CD14-positive monocyte (primary cell): ENCODE measurements around the gene TM4SF18. TPM values are rescaled to one million over a fixed set of nuclear protein-coding genes. Genes with fewer than 3 reads are reported as not detected.
"Not testable (repeated sequence)": the region's sequence is repeated elsewhere in the genome, so short reads cannot be mapped to it uniquely, and the experiment has no call there.

ENCODE experiments used
- DNase-seq, 3 donors: peaks; one replicate each; pipeline ENCODE4 v3.0.0-alpha.2; 2011 to 2022
- H2AFZ ChIP-seq: 2 replicates; pipeline ENCODE4 v1.6.0; 2012; ENCODE audit warnings: mild to moderate bottlenecking, low read depth, low read length, inconsistent platforms; ENCODE audit not compliant: insufficient read depth, poor library complexity, severe bottlenecking
- H3K27ac ChIP-seq, 2 donors: 1 replicate in 1 of 2; 2 replicates in 1 of 2; pipeline ENCODE4 v1.5.1; 2012 to 2013; ENCODE audit warnings: low read length in 2 of 2, control low read depth in 1 of 2, inconsistent platforms in 1 of 2, low read depth in 1 of 2, mild to moderate bottlenecking in 1 of 2
- H3K27me3 ChIP-seq, 2 donors: one replicate each; pipeline versions ENCODE4 v1.6.0 to v1.6.1; 2011 to 2013; ENCODE audit warnings: low read length in 2 of 2; ENCODE audit not compliant: control insufficient read depth in 2 of 2, insufficient read depth in 2 of 2
- H3K36me3 ChIP-seq, 2 donors: replicated peaks in 1 of 2; 1 replicate in 1 of 2; 2 replicates in 1 of 2; pipeline versions ENCODE4 v1.5.1 to v1.6.1; 2012 to 2013; ENCODE audit warnings: low read length in 2 of 2, control low read depth in 1 of 2, inconsistent platforms in 1 of 2, mild to moderate bottlenecking in 1 of 2; ENCODE audit not compliant: insufficient read depth in 2 of 2, control insufficient read depth in 1 of 2
- H3K4me1 ChIP-seq, 2 donors: 1 replicate in 1 of 2; 2 replicates in 1 of 2; pipeline versions ENCODE4 v1.5.1 to v1.6.1; 2012 to 2013; ENCODE audit warnings: low read length in 2 of 2, control low read depth in 1 of 2, inconsistent platforms in 1 of 2, mild to moderate bottlenecking in 1 of 2, moderate library complexity in 1 of 2; ENCODE audit not compliant: insufficient read depth in 2 of 2, control insufficient read depth in 1 of 2
- H3K4me2 ChIP-seq: replicated peaks from 2 replicates; pipeline ENCODE3; 2012; ENCODE audit warnings: low read length, moderate library complexity, mild to moderate bottlenecking; ENCODE audit not compliant: poor library complexity, severe bottlenecking; ENCODE audit errors: extremely low read depth
- H3K4me3 ChIP-seq, 3 experiments: fragments of 200-600 bp in 1 of 3; sonication (generic) in 1 of 3; replicated peaks in 1 of 3; 1 replicate in 2 of 3; 2 replicates in 1 of 3; pipeline ENCODE4 v1.5.1; 2011 to 2013; ENCODE audit warnings: low read length in 3 of 3, mild to moderate bottlenecking in 3 of 3, control low read depth in 2 of 3, low read depth in 2 of 3, inconsistent platforms in 1 of 3, moderate library complexity in 1 of 3
- H3K79me2 ChIP-seq: 2 replicates; pipeline ENCODE4 v1.6.0; 2012; ENCODE audit warnings: mild to moderate bottlenecking, control low read depth, inconsistent platforms, low read length, moderate library complexity; ENCODE audit not compliant: insufficient read depth
- H3K9ac ChIP-seq: 2 replicates; pipeline ENCODE4 v1.6.0; 2017; ENCODE audit warnings: low read length, mild to moderate bottlenecking; ENCODE audit not compliant: insufficient read depth, poor library complexity, severe bottlenecking
- H3K9me3 ChIP-seq, 2 donors: replicated peaks in 1 of 2; 1 replicate in 1 of 2; 2 replicates in 1 of 2; pipeline versions ENCODE4 v1.5.1 to v1.6.1; 2012 to 2013; ENCODE audit warnings: low read length in 2 of 2, control low read depth in 1 of 2; ENCODE audit not compliant: control insufficient read depth in 1 of 2, insufficient read depth in 1 of 2
- H4K20me1 ChIP-seq: 2 replicates; pipeline ENCODE4 v1.6.0; 2012; ENCODE audit warnings: mild to moderate bottlenecking, low read length, control low read depth, moderate library complexity; ENCODE audit not compliant: insufficient read depth
- H3K27ac Mint-ChIP-seq, 7 donors: one replicate each; pipeline ENCODE4 v1.8.0; 2020; ENCODE audit warnings: mild to moderate bottlenecking in 7 of 7, mixed read lengths in 7 of 7, moderate library complexity in 6 of 7, inconsistent platforms in 2 of 7
- H3K27me3 Mint-ChIP-seq, 3 donors: one replicate each; pipeline ENCODE4 v1.8.0; 2021 to 2022; ENCODE audit warnings: low read depth in 3 of 3, mild to moderate bottlenecking in 3 of 3, mixed read lengths in 3 of 3, moderate library complexity in 3 of 3, inconsistent platforms in 1 of 3
- H3K36me3 Mint-ChIP-seq, 2 donors: one replicate each; pipeline ENCODE4 v1.8.0; 2020; ENCODE audit warnings: mixed read lengths in 2 of 2, inconsistent platforms in 1 of 2, mild to moderate bottlenecking in 1 of 2
- H3K4me1 Mint-ChIP-seq: one replicate; pipeline ENCODE4 v1.8.0; 2020; ENCODE audit warnings: mild to moderate bottlenecking, mixed read lengths
- H3K4me3 Mint-ChIP-seq, 2 donors: one replicate each; pipeline ENCODE4 v1.8.0; 2020; ENCODE audit warnings: mild to moderate bottlenecking in 2 of 2, mixed read lengths in 2 of 2, moderate library complexity in 1 of 2
- H3K9me3 Mint-ChIP-seq, 7 donors: one replicate each; pipeline ENCODE4 v1.8.0; 2020 to 2022; ENCODE audit warnings: mixed read lengths in 7 of 7, mild to moderate bottlenecking in 6 of 7, moderate library complexity in 6 of 7, inconsistent platforms in 2 of 7
- WGBS: methylation state at CpG from one replicate; pipeline ENCODE4 v1.1.5; 2013; ENCODE audit warnings: missing lambda C conversion rate; ENCODE audit not compliant: insufficient coverage; 5-methylcytosine and 5-hydroxymethylcytosine counted together
- intact Hi-C, 2 donors: fragments of 100-400 bp; cut with micrococcal nuclease; formaldehyde crosslinking; loops; one replicate each; pipeline versions ENCODE4 v1.15.0 to v1.15.1; 2023
- polyA plus RNA-seq, 3 donors: library from polyadenylated mRNA; depleted of rRNA in 1 of 3; unstranded in 2 of 3; stranded (reverse) in 1 of 3; fragments of 300-500 nt in 2 of 3; fragments of >200 nt in 1 of 3; fragmentation: Illumina TruSeq in 2 of 3; gene quantifications; 1 replicate in 2 of 3; 2 replicates in 1 of 3; pipeline ENCODE4 v1.2.3, GENCODE V29; 2012 to 2021
- TF ChIP-seq, protein P1 (sequence below): fragments of 200-600 bp; IDR thresholded peaks from one replicate; pipeline ENCODE4 v1.8.0; 2022; ENCODE audit warnings: antibody characterized with exemption, mild to moderate bottlenecking

TM4SF18 gene
- polyA plus RNA-seq, 3 donors: not detected

DNA sequence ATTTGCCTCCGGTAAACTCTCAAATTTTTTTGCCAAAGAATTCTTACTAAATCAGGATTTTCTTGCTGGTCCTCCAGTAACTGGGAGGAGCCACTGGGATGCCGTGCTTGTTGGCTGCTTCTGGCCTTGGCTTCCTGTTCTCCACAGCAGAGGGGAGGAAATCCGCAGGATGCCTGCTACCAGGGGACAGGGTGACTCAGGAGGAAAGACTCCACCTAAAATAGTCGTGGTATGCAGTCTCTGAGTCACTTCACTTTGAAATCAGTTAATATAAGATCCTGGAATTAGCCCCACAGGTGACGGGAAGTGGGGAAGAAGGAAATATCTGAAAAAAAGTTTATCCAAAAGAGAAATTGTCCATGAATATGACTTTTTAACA is 6.5 kb upstream of the TM4SF18 start:
- H3K9me3 Mint-ChIP-seq: peaks cover 0 to 2% (median 0%) of the 10 kb centered on the region in 7 donors
- H3K4me2 ChIP-seq: peak overlapping the region; percentile 24
- peak overlapping the region in 1 of 2 donors; percentile 9 for H3K27ac ChIP-seq

GRCh38 chr3:149337486-149337885 is 4.0 kb upstream of the TM4SF18 start:
- H3K27me3 ChIP-seq, H3K4me3 ChIP-seq, H3K79me2 ChIP-seq, H3K27ac ChIP-seq, H3K36me3 ChIP-seq, H4K20me1 ChIP-seq, H3K27me3 Mint-ChIP-seq, H2AFZ ChIP-seq, H3K9me3 ChIP-seq, H3K9me3 Mint-ChIP-seq, H3K4me2 ChIP-seq, H3K9ac ChIP-seq, H3K4me3 Mint-ChIP-seq, DNase-seq, H3K27ac Mint-ChIP-seq, H3K36me3 Mint-ChIP-seq, intact Hi-C loops: not testable (repeated sequence)
- WGBS: no CpG with 5 or more reads among the region's 1 CpG
- H3K4me1 Mint-ChIP-seq: peaks cover 22% of the 10 kb centered on the region
- peaks cover 17 to 24% of the 10 kb centered on the region in 2 donors for H3K4me1 ChIP-seq

More for the DNA sequence above, 6.5 kb upstream of the TM4SF18 start:
- no peaks in the 10 kb centered on the region for H3K27me3 ChIP-seq
- H3K36me3 Mint-ChIP-seq: no peaks in the 10 kb centered on the region
- peaks cover 32% of the 10 kb centered on the region for H3K4me1 Mint-ChIP-seq
- peak overlapping the region in 1 of 2 donors; percentile 10 for H3K4me3 Mint-ChIP-seq
- H3K27ac Mint-ChIP-seq: peak overlapping the region in 3 of 7 donors; percentile 5 to 55 (median 6)
- TF ChIP-seq, protein P1, sequence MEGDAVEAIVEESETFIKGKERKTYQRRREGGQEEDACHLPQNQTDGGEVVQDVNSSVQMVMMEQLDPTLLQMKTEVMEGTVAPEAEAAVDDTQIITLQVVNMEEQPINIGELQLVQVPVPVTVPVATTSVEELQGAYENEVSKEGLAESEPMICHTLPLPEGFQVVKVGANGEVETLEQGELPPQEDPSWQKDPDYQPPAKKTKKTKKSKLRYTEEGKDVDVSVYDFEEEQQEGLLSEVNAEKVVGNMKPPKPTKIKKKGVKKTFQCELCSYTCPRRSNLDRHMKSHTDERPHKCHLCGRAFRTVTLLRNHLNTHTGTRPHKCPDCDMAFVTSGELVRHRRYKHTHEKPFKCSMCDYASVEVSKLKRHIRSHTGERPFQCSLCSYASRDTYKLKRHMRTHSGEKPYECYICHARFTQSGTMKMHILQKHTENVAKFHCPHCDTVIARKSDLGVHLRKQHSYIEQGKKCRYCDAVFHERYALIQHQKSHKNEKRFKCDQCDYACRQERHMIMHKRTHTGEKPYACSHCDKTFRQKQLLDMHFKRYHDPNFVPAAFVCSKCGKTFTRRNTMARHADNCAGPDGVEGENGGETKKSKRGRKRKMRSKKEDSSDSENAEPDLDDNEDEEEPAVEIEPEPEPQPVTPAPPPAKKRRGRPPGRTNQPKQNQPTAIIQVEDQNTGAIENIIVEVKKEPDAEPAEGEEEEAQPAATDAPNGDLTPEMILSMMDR: no peak
- H3K9ac ChIP-seq: no peak overlapping the region
- no peak overlapping the region for H2AFZ ChIP-seq
- intact Hi-C loops: loop anchor here in 1 of 2 donors (5.0 kb wide), 1 partner anchor 63 kb away; no protein-coding TSS in a partner anchor
- H3K4me1 ChIP-seq: peaks cover 27 to 35% of the 10 kb centered on the region in 2 donors
- no CpG with 5 or more reads among the region's 5 CpGs for WGBS
- peak; percentile 60 to 86 (median 65) for DNase-seq
- H3K36me3 ChIP-seq: no peaks in the 10 kb centered on the region
- H3K79me2 ChIP-seq: no peaks in the 10 kb centered on the region
- H3K4me3 ChIP-seq: peak overlapping the region in 1 of 3 experiments; percentile 2
- H3K9me3 ChIP-seq: no peaks in the 10 kb centered on the region
- H4K20me1 ChIP-seq: no peaks in the 10 kb centered on the region
- no peaks in the 10 kb centered on the region for H3K27me3 Mint-ChIP-seq
